Esophagus squamous epithelium (tissue), 5 donors: Measurements from ENCODE around the gene RPUSD3. TPM values are rescaled to one million over a fixed set of nuclear protein-coding genes. Genes with fewer than 3 reads are reported as not detected.

Experiments used
- DNase-seq: peaks from one replicate; lab custom pipeline; 2025; lab: John Stamatoyannopoulos, UW
- H3K27ac ChIP-seq, 4 donors: fragments of 200-600 bp; sonication (generic); one replicate each; pipeline ENCODE4 v1.5.1; 2016 to 2019; ENCODE audit warnings: mild to moderate bottlenecking in 1 of 4
- H3K27me3 ChIP-seq, 4 donors: fragments of 200-600 bp; sonication (generic); 1 replicate in 3 of 4; 2 replicates in 1 of 4; pipeline versions ENCODE4 v1.5.1 to v1.6.0; 2017 to 2021; ENCODE audit warnings: antibody characterized with exemption in 1 of 4
- H3K36me3 ChIP-seq, 3 donors: fragments of 200-600 bp; sonication (generic); one replicate each; pipeline ENCODE4 v1.5.1; 2016 to 2019
- H3K4me1 ChIP-seq, 3 donors: fragments of 200-600 bp; sonication (generic); one replicate each; pipeline ENCODE4 v1.5.1; 2017 to 2019
- H3K4me3 ChIP-seq, 4 donors: fragments of 200-600 bp; sonication (generic); 1 replicate in 3 of 4; 2 replicates in 1 of 4; pipeline ENCODE4 v1.5.1; 2016 to 2019; ENCODE audit warnings: mild to moderate bottlenecking in 2 of 4, moderate library complexity in 1 of 4
- H3K9me3 ChIP-seq, 3 donors: fragments of 200-600 bp; sonication (generic); one replicate each; pipeline ENCODE4 v1.5.1; 2016 to 2019
- POLR2A ChIP-seq, 4 donors: fragments of 450-650 bp; IDR thresholded peaks; one replicate each; pipeline ENCODE4 v1.6.1; 2017; ENCODE audit warnings: antibody characterized with exemption in 4 of 4, mild to moderate bottlenecking in 4 of 4, moderate library complexity in 3 of 4
- WGBS, 2 donors: methylation state at CpG; one replicate each; pipeline ENCODE4 v1.1.5; 2018; 5-methylcytosine and 5-hydroxymethylcytosine counted together
- intact Hi-C: fragments of 100-400 bp; cut with DNase I; formaldehyde crosslinking; loops from one replicate; pipeline ENCODE4 v1.15.0; 2022
- total RNA-seq, 4 donors: library from RNA; depleted of rRNA; stranded (reverse); fragments of >200 nt; gene quantifications; one replicate each; pipeline ENCODE4 v1.1.0, GENCODE V29; 2016
- TF ChIP-seq, protein P1 (sequence below), 6 experiments: fragments of 450-650 bp in 4 of 6; fragments of 200-600 bp in 2 of 6; sonication (generic) in 2 of 6; IDR thresholded peaks; one replicate each; pipeline ENCODE4 v1.5.1; 2016 to 2019; ENCODE audit warnings: antibody characterized with exemption in 6 of 6, mild to moderate bottlenecking in 4 of 6, moderate library complexity in 4 of 6
- donor health status: DM: yes; HTN: yes; CAD: no.

The RPUSD3 gene, protein sequence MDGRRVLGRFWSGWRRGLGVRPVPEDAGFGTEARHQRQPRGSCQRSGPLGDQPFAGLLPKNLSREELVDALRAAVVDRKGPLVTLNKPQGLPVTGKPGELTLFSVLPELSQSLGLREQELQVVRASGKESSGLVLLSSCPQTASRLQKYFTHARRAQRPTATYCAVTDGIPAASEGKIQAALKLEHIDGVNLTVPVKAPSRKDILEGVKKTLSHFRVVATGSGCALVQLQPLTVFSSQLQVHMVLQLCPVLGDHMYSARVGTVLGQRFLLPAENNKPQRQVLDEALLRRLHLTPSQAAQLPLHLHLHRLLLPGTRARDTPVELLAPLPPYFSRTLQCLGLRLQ
- 10 to 100 TPM; 34.7 to 46.4 (median 41.4) TPM for total RNA-seq

DNA sequence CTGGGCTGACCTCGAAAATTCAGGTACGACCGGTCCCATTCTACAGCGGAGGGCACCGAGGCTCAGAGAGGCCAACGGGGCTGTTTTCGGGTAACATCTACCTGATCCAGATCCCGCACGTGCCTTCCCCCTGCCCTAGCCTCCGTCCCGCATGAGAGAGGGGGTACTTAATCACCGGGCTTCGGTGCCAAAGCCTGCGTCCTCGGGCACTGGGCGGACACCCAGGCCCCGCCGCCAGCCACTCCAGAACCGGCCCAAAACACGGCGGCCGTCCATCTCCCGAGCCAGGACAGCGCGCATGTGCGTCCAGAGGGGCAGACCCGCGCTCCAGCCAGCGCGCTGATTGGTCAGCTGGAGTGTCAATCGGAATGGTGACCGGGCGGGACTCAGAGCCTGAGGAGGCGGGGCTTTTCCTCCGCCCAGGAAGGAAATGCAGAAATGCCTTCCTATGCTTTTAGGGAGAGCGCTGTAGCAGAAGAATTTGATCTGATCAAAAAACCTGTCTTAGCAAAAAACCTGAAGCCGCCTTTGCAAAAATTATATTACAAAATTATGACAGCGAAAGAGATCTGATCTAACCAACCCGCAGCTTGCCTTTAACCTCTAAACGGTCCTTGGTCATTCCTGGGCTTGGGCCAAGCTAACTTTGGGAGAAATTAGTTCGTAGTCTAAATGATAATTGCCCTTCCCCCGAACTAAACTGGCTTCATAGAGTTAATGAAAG, at the start of gene RPUSD3:
RPUSD3 (minus strand) TSS at position 294 of the 724 bp plus-strand sequence; CDS start at position 276, 18 bp downstream.
- WGBS, 2 donors: 0% methylated on average over 1 to 7 of the region's 42 CpGs
- Histone ChIP-seq H3K4me1 (peaks cover 0 to 27% (median 15%) of the 10 kb centered on the region in 3 donors), H3K9me3 (no peaks in the 10 kb centered on the region), H3K36me3 (peaks cover 0 to 35% (median 6%) of the 10 kb centered on the region in 3 donors), H3K4me3 (peak within 1 kb of the TSS; percentile 71 to 74 (median 72)), H3K27ac (peak within 1 kb of the TSS; percentile 83 to 91 (median 90)), H3K27me3 (no peaks in the 10 kb centered on the region)
- TF ChIP-seq POLR2A (IDR thresholded peaks at IDR 0.05): peak in 3 of 4 donors; percentile 11 to 69 (median 50)
- TF ChIP-seq, protein P1, sequence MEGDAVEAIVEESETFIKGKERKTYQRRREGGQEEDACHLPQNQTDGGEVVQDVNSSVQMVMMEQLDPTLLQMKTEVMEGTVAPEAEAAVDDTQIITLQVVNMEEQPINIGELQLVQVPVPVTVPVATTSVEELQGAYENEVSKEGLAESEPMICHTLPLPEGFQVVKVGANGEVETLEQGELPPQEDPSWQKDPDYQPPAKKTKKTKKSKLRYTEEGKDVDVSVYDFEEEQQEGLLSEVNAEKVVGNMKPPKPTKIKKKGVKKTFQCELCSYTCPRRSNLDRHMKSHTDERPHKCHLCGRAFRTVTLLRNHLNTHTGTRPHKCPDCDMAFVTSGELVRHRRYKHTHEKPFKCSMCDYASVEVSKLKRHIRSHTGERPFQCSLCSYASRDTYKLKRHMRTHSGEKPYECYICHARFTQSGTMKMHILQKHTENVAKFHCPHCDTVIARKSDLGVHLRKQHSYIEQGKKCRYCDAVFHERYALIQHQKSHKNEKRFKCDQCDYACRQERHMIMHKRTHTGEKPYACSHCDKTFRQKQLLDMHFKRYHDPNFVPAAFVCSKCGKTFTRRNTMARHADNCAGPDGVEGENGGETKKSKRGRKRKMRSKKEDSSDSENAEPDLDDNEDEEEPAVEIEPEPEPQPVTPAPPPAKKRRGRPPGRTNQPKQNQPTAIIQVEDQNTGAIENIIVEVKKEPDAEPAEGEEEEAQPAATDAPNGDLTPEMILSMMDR (IDR thresholded peaks at IDR 0.05): no peak
- intact Hi-C loops: loop anchor here (5.0 kb wide), 1 partner anchor 88 kb away; the partner anchor contains the start of gene CRELD1
- DNase-seq: peak; percentile 82

DNA sequence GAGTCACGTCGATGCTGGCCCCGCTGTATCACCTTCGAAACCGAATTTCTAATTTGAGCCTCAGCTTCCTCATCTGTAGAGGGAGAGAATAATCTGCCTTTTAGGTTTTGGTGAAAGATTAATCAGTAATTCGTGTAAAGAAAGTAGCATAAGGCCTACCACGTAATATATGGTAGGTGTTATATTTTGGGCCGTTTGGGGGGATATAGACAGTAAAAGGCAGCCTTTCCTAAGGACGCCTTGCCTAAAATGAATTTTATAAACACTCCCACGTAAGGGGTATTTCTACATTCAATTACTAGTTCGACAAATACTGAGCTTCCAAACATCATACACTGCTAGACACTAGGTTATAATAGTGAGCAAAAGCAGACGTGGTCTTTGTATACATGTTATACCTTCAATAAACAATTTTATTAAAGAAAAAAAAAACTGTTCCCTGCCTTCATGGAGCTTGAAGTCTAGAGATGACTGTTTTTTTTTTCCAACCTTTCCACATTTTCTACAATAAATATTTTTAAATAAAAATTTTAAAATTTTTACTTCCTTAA, 47.3 kb upstream of the RPUSD3 start:
- H3K27ac ChIP-seq: peak overlapping the region; percentile 93 to 99 (median 98)
- peaks cover 7 to 20% (median 9%) of the 10 kb centered on the region in 3 donors for H3K36me3 ChIP-seq
- intact Hi-C loops: no loop called here
- H3K27me3 ChIP-seq: no peaks in the 10 kb centered on the region
- 8% methylated on average over 7 to 8 of the region's 12 CpGs for WGBS, 2 donors
- DNase-seq: no peak
- H3K4me1 ChIP-seq: peaks cover 10 to 40% (median 20%) of the 10 kb centered on the region in 3 donors
- H3K4me3 ChIP-seq: peak overlapping the region; percentile 70 to 100 (median 88)
- H3K9me3 ChIP-seq: no peaks in the 10 kb centered on the region
- TF ChIP-seq POLR2A (IDR thresholded peaks at IDR 0.05): no peak
- TF ChIP-seq, protein P1 (IDR thresholded peaks at IDR 0.05): no peak

DNA sequence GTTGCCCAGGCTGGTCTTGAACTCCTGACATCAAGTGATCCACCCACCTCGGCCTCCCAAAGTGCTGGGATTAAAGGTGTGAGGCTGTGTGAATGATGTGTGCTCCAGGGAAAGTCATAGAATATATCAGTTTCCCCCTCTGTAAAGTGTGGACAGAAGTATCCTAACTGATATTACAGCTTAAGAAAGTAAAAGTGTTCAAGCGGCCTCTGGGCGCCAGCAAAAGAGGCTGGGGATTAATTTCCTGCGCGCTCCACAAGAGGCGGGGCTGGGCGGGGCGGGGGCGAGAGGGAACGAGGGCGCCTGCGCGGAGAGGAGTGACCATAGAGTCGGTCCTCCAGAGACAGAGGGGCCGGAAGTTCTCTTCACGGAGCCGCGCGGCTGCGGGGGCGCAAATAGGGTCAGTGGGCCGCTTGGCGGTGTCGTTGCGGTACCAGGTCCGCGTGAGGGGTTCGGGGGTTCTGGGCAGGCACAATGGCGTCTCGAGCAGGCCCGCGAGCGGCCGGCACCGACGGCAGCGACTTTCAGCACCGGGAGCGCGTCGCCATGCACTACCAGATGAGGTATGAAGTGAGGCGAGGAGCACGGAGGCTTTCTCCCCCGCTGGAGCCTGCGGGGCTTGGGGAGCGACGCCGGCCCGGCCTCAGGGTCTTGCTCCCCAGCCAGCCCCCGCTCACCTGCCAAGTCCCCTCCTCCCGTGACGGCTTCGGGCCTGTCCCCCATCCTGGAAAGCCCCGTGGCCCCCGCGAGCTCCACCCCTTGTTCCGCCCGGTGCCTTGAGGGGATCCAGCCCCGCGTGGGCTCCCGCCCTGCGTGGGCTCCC, 46.7 kb upstream of the RPUSD3 start, which contains the start of gene JAGN1:
JAGN1 (plus strand) TSS at position 362 of the 823 bp plus-strand sequence; CDS start at position 475, 113 bp downstream.
- Histone ChIP-seq H3K4me1 (peaks cover 10 to 40% (median 20%) of the 10 kb centered on the region in 3 donors), H3K27me3 (no peaks in the 10 kb centered on the region), H3K9me3 (no peaks in the 10 kb centered on the region), H3K36me3 (peaks cover 7 to 20% (median 9%) of the 10 kb centered on the region in 3 donors), H3K27ac (peak within 1 kb of the TSS; percentile 93 to 99 (median 98)), H3K4me3 (peak within 1 kb of the TSS; percentile 70 to 100 (median 88))
- intact Hi-C loops: no loop called here
- TF ChIP-seq POLR2A (IDR thresholded peaks at IDR 0.05): peak in 3 of 4 donors; percentile 85 to 91 (median 89)
- TF ChIP-seq, protein P1 (IDR thresholded peaks at IDR 0.05): peak in 3 of 6 experiments; percentile 3 to 16 (median 12)
- DNase-seq: peak; percentile 39
- WGBS, 2 donors: 0% methylated on average over 22 to 25 of the region's 62 CpGs

DNA sequence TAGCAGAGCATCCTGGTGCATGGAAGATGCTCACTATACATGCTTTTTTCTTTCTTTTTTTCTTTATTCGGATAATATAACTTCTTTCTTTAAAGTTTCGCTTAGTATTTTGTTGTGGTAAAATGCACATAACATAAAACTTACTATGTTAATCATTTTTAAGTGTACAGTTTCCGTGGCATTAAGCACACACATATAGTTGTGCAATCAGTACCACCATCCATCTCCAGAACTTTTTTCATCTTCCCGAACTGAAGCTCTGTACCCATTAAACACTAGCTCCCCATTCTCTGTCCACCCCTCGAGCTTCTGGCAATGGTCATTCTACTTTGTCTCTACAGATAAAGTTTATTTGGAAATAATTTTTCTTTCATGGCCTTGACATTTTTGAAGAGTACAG, 45.6 kb upstream of the RPUSD3 start:
- DNase-seq: no peak
- Histone ChIP-seq H3K27me3 (no peaks in the 10 kb centered on the region), H3K4me1 (peaks cover 10 to 46% (median 23%) of the 10 kb centered on the region in 3 donors), H3K27ac (no peak overlapping the region), H3K9me3 (no peaks in the 10 kb centered on the region), H3K36me3 (peaks cover 7 to 20% (median 9%) of the 10 kb centered on the region in 3 donors), H3K4me3 (no peak overlapping the region)
- WGBS, 2 donors: 68 to 74% methylated on average over 5 of the region's 5 CpGs
- intact Hi-C loops: no loop called here
- TF ChIP-seq POLR2A (IDR thresholded peaks at IDR 0.05): no peak
- TF ChIP-seq, protein P1 (IDR thresholded peaks at IDR 0.05): no peak
